TTC549 (cell line): ENCODE results near the gene UBE3A.

Experiments
- FAIRE-seq: peaks from 2 replicates; lab custom pipeline; 2012; peaks lifted over from hg19 to GRCh38; lab: Jason Lieb, UNC

Gene UBE3A

DNA sequence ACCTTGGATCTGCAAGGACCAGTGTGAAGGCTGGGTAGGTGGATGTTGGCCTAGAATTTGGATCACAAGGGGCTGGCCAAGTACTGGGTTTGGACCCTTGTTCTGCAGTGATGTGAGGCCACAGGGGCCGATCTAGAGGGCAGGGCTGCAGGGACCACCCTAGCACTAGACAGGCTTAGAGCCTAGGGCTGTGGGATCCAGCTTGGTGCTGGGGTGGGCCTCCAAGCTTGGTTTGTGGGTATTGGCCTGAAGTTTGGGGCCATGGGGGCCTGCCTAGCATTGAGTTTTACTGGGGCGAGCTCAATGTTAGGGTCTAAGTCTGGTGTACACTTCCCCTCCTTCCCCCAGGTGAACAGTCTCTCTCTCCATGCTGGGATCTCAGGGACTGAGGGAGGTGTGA, 36.5 kb downstream of the UBE3A start:
- FAIRE-seq: no peak

- FAIRE-seq: no peak
These were observed 37.3 kb downstream of the UBE3A start for GRCh38 chr15:25401501-25401900.

DNA sequence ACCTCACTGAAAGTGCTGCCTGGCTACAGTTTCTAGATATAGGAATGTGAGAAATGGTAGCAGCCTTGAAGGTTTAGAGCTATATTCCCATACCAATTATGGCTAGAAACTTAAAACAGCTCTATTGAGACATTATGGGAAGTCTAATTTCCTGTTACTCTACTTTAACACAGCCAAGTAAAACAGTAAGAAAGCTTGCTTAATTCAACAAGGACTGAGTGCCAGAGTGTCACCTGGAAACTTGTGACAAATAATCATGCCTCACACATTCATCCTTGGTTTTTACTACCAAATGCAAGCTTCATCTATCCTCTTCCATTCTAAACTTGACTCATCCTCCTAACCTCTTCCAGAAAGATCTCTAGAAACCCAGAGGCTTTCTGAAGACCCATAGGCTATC, 41.7 kb downstream of the UBE3A start:
- FAIRE-seq: no peak

DNA sequence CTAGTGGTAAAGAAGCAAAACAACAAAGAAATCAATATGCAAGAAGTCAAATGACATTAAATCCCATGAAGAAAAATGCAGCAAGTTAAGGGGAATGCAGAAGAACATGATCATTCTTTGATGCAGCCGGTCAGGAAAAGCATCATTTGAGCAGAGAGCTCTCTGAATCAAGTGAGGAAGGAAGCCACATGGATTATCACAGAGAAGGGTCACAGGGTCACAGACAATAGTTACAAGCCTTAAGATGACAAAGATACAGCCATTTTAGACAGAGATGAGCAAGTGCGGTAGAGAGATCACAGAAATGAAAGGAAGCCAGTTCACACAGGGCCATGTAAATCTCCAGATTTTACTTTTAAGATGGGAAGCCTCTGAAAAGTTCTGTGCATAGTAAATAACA, 43.9 kb downstream of the UBE3A start:
- FAIRE-seq: no peak

GRCh38 chr15:25392806-25393205, 46.0 kb downstream of the UBE3A start:
- FAIRE-seq: no peak

- FAIRE-seq: no peak
These were observed 46.7 kb downstream of the UBE3A start for GRCh38 chr15:25391971-25392721.

- no peak for FAIRE-seq
These were observed 52.8 kb downstream of the UBE3A start for GRCh38 chr15:25385986-25386385.

- FAIRE-seq: no peak
These were observed 57.2 kb downstream of the UBE3A start for GRCh38 chr15:25381579-25381978.

DNA sequence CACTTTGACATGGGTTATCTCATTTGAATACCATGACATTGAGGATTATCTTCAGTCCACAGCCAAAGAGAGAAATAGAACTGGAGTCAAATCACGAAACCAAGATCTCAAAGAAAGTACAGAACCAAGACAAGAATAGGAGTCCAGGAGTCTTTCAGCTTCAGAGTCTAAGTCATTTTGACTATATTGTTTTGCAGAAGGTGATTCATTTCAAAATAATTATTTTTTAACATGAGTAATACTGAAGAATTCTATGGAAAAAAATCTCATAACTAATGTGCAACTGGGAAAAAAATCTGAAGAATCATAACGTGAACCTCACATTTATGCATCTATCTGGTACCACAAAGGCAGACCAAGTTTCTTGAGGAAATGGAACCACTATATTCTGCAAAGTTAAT, 60.3 kb downstream of the UBE3A start:
- FAIRE-seq: no peak

GRCh38 chr15:25375557-25375956, 63.3 kb downstream of the UBE3A start:
- no peak for FAIRE-seq

- FAIRE-seq: no peak
These were observed 64.7 kb downstream of the UBE3A start for GRCh38 chr15:25374143-25374542.

DNA sequence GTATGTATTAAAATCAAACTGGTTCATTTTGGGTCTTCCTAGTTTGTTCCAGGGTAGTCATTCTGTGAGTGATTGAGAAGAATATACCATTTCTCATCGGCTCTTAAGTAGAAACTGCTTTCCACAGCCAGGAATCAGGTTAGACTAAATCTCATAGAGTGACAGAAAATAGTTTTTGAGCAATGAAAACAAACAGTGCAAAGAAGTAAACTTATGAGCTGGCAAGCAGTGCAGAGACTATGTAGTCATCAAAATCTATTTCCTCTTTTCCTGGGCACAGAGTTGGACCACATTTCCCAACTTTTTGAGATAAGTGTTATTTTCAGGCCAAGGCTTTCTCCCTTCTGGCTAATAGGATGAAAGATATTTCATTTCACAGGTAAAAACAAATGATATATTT, 66.5 kb downstream of the UBE3A start:
- FAIRE-seq: no peak

- no peak for FAIRE-seq
These were observed 70.0 kb downstream of the UBE3A start for GRCh38 chr15:25368850-25369249.

DNA sequence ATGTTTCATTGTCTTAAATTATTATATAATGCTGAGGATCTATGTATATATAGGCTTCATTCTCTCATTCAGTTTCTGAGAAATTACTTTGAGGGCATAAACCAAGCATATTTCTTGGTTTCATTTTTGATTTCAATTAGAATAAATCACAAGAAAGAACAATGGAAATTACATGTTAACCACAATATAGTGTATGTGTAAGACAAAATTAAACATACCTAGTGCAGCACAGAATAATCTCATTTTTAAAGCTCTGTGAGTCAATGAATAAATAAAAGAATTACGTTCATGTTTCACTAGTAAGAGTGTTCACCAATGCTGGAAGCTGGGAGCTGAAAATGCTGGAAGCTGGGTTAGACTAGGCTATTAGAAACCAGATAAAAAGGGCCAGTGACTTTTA, 72.8 kb downstream of the UBE3A start:
- FAIRE-seq: no peak

GRCh38 chr15:25362545-25362944, 76.3 kb downstream of the UBE3A start:
- FAIRE-seq: no peak

DNA sequence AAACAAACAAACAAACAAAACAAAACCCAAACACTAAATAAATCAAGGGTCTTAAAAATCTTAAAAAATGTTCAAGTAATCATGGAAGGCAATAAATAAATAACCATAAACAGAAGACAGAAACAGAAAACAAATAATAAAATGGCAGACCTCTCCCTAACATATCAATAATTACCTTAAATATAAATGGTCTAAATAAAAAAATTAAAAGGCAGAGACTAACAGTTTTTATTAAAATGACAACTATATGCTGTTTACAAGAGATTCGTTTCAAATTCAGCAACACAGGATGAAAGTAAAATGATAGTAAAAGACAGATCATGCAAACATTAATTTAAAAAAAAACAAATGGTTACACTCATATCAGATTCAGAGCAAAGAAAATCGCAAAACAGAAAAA, 91.1 kb downstream of the UBE3A start:
- FAIRE-seq: no peak

GRCh38 chr15:25346371-25346770, 92.5 kb downstream of the UBE3A start:
- FAIRE-seq: no peak

DNA sequence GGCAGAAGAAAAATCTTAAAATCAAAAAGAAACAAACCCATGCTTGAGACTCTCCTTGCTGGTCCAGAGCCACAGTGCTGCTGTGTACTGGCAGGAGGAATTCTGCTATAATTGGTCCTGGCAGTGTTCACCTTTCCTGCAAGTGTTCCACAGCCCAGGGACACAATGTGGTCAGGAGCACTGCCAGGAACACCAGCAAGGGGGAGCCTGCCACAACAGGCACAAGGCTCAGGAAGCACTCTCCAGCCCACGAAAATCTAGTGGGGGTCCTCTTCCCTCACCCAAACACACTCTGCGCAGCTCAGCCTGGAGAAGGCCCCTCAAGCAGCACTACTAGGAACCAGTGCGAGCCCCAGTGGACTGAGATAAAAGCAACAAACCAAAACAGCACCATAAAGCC, 92.9 kb downstream of the UBE3A start:
- no peak for FAIRE-seq

DNA sequence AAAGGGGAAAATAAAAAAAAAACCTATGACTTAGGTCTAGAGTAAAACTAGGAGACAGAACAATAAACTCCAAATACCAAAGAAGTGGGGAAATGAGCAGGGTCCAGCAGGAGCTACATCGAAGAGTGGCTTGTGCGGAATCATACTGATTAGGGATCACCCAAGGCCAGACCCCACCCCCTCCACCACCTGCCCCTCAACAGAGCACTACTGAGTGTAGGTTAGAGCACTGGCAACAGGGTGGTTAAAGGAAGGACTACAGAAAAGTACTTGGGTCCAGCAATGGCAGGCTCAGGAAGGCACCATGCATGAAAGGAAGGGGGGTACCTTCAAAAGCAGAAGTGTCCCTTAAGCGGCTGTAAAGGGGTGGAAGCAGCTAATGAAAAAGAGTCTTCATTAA, 96.2 kb downstream of the UBE3A start:
- FAIRE-seq: no peak

- no peak for FAIRE-seq
These were observed 99.4 kb downstream of the UBE3A start for GRCh38 chr15:25339431-25339830.

DNA sequence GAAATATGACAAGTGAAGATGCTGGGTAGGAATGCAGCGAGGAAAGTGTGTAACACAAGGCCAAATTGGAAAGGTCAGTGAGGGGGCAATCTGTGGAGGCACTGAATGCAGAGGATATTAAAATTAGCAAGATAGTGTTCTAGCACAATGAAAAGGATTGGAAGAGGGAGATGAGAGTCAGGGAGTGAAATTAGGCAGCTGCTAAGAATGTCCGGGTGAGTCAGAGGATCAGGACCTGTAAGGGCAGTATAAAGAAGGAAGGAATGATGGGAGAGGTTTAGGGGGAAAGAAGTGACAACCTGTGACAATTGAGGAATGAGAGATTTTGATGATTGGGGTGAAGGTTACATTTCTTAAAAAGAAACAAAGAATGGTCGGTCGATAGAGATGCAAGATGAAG, 103.5 kb downstream of the UBE3A start:
- FAIRE-seq: no peak

- FAIRE-seq: no peak
These were observed 105.8 kb downstream of the UBE3A start for GRCh38 chr15:25333049-25333448.

DNA sequence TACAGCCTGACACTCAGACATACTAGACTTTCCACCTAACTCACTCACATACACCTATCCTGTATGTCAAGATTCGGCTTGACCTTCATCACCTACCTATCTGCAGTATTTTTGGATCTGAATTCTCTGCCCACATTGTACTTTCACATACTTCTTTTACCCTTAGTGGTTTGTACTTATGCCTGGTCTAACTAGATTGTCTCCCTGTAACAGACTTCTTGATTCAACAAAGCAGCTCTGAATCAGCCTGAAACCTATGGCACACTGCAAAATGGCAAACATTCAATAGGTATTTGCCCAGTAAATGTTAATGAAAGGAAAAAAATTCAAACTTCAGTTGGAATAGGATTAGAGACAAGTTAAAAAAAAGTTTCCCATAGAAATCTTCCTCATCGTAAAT, 106.5 kb downstream of the UBE3A start:
- FAIRE-seq: no peak

DNA sequence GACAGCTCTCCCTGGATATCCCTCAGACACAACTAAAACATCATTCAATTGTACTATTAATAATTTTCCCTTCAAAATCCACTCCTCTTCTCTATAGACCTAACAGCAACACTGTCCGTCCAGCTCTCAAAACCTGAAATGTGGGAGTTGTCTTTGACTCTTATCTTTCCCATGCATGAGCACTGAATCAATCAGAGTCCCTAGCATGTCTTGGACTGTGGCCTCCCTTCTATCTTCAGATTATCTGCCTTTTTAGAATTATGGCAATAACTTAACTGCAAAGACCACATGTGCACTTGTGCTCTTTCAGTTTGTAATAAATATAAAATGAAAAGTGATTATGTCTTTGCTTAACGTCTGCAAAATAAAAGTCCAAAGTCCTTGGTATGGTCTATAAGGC, 107.0 kb downstream of the UBE3A start:
- FAIRE-seq: no peak

DNA sequence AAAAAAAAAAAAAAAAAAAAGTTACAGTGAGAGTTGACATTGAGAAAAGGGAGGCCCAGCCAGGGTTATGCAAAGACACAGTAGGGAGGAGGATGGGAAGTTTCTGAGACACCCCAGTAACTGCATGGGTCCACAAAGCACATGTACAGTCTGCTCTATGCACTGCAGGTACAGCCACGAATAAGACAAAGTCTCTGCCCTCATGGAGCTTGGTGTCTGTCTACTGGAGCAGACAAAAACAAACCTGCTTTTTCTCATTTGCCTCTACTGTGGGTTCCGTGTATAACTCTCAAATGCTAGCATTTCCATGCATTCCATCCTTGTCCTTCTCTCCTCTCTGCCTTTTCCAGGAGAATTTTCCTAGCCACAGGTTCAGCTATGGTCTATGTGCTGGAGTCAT, 107.4 kb downstream of the UBE3A start:
- FAIRE-seq: no peak
